GM18870 (cell line): ENCODE measurements around the gene PPIB.

Experiments
- ATAC-seq: cut with Tn5 transposase; IDR thresholded peaks from one replicate; pipeline ENCODE4 v1.9.1; 2021; ENCODE audit warnings: moderate library complexity; ENCODE audit not compliant: unreplicated experiment

PPIB gene

DNA sequence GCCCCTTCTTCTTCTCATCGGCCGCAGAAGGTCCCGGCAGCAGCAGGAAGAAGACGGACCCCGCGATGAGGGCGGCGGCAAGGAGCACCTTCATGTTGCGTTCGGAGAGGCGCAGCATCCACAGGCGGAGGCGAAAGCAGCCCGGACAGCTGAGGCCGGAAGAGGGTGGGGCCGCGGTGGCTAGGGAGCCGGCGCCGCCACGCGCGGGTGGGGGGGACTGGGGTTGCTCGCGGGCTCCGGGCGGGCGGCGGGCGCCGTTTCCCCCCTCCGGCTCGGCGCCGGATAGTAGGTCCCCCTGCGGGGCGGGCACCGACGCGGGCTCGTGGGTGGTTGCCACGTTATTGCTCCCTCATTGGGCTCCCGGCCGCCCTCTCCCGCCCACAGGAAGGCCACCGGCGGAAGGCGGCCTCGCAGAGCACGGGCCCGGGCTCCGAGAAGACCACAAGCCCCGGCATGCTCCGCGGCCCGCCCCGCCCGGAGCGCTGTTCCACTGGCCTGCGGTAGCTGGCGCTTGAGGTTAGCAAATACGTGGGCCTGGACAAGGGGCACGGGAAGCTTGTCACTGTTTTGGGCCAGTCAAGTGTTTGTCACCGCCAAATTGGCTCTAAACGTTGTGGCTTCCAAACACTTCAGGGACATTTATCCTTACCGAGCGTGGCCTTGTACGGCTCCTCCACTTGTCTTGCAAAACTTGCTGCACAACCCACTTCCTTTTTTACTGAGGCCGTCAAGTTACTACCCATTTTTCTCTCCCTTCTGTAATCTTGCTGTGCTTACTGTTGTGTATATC is at the start of gene PPIB:
Gene PPIB, minus strand, starts transcription at position 154 of the 790 bp plus-strand sequence. Its CDS starts 36 bp downstream, at position 118.
- peak; percentile 73 for ATAC-seq

DNA sequence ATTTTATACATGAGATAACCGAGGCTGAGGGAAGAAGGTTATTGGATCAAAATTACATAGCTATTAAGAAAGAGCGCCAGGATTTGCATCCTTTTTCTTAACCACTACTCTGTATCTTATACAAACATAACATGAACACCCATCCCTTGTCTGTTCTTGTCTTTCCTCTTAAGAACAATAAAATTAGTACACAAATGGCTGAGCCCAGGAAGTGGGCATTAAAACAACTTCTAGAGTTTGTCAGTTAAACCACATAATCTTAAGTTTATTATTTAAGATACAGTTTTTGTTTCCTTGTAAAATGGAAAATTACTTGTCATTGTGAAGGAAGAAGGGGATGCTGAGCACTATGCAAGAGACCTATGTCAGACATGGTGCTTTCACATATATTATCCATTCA is 48.9 kb upstream of the PPIB start:
- no peak for ATAC-seq

DNA sequence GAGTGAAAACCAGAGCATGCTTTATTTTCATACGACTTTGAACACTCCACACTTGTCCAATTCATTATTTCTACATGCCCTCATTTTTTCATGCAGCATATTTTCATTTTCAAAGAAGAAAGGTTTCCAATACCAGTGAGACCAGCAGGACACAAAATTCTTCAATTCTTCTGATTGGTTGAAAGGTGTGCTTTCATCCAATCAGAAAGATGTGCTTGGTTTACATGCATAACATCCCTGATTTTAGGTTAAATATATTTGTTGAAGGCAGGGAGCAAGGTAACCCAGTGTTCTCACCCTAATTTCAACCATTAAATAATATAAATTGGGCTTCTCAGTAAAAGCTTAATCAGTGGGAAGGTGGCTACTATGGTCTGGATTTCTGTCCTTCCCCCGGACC is 47.5 kb upstream of the PPIB start:
- ATAC-seq = no peak

DNA sequence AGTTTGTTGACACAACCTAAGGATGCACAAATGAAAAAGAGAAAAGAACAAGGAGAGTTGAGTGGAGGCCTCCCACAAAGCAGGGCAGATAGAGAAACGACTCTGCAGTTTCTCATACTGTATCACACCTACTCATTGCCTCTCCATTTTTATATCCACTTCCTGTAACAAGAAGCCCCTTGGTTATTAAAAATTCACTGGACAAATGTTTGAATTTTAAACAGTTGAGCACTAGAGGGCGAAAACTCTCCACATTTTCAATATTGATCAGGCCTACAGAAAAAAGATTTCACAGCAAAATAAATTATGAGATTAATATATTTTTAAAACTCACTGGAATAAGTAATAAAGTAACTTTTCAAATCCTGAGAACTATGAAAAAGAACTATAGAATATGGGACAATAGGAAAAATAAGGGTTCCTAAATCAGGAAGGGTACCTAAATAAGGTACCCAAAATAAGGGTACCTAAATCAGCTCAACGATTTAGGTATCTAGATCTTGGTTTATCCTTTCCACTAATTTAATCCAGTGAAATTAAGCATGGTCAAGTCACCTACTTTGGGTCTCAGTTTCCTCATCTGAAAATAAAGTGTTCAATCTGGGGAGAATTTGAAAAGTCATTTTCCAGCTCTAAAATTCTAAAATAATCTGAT is 47.0 kb upstream of the PPIB start:
- ATAC-seq = no peak

DNA sequence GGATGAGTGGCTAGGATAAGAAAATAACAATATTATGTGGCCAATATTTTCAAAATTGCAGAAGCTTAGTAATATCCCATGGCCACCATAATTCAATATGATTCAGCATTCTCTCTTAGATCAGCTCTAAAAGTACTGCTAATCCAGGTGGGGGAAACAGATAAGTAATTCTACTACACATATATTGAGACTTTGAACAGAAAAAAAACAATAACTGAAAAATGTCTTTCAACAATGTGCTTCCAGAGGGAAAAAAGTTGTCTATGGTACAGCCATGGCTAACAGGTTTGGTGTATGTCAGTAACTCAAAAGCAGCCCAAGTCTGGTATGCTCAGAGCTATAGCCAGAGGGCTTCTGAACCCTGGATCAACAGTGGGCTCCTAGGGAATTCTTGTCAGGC is 42.4 kb upstream of the PPIB start:
- no peak for ATAC-seq

DNA sequence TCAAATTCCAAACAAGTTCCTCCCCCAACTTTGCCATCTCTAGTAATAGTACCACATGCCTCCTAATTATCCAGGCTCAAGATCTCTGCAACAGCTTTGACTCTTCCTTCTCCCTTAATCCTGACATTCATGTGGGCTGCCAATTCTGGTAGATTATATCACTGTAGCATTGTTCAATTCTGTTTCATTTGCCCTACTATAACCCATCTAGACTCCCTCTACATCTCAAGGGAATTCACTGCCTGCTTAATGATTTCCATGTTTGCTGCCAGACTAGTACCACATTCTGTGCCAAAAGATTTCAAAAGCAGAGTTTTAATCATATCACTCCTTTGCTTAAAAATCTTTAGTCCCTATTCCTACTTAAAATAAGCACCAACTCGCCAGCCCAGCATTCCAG is 34.6 kb upstream of the PPIB start:
- no peak for ATAC-seq

DNA sequence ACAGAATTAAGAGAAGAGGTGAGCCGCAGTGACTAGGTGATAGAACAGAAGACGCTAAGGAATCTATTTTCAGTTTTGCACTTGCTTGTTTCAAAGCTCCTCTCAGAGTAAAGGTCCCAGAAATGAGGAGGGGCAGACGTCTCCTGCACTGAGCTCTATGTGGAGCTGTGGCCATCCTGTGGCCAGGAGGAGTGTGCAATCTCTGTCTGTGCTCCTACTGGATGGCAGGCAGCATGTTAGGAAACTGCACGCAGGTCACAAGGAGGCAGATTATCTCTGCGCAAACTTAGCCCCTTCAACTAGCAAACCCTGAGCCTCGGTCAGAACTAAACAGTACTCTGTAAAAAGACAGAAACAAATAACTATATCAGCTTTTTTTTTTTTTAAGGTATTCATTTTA is 31.1 kb upstream of the PPIB start:
- ATAC-seq = no peak

DNA sequence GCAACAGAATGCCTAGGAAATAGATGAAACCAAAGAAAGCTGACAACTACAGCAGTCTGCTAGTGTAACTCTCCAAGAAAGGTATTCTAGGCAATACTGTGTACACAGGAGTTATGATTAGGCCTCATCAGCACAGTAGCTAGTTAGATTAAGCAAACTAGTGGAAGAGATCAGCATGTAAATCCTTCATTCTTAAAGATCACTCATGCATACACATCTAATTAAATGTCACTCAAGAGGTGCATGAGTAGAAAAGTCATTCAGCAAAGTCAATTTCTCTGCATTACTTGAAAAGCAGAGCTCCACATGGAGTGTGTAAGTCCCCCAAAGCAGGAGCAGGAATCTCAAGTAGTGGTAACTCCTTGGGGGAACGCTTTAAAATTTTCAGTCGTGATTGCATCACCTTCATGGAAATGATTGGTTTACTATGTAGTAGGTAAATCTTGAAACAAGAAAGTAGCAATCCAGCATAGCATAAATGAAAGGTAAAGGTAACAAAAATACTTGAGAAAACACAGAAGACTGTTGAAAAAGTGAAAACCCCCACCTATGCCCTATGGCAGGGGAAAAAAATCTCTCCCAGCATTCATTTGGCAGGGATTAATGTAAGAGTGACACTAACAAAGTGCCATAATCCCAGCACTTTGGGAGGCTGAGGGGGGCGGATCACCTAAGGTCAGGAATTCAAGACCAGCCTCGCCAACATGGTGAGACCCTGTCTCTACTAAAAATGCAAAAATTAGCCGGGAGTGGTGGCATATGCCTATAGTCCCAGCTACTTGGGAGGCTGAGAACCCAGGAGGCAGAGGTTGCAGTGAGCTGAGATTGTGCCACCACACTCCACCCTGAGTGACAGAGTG is 29.4 kb upstream of the PPIB start:
- ATAC-seq = no peak

DNA sequence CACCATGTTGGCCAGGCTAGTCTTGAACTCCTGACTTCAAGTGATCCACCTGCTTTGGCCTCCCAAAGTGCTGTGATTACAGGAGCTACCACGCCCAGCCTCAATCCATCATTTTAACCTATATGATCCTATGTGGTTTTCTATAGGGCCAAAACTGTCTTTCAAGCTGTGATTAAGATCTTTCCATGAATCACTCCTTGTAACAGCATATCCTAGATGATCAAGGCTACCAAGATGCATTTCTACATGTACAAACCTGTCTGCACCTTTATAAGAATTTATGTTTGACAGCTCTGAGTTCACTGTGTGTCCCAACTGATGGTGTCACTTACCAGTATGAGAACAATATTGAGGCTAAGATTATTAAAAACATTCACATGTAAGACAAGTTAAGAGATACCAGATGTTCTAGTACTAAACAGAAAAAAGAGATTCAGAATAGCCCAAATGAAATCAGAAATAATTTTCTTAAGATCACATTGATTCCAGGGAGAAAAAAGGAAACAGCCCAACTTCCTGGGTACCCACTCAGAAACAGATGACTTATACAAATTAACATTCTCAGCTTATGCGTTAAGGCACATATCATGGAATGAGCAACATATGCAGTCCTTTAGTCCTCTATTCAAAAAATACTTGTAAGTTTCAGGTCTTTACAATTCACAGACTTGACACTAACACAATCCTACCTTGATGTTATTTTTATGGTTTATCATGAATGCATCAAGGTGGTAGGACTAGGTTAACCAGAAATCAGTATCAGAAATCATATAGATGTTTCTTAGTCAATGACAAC is 24.8 kb upstream of the PPIB start:
- ATAC-seq = no peak

DNA sequence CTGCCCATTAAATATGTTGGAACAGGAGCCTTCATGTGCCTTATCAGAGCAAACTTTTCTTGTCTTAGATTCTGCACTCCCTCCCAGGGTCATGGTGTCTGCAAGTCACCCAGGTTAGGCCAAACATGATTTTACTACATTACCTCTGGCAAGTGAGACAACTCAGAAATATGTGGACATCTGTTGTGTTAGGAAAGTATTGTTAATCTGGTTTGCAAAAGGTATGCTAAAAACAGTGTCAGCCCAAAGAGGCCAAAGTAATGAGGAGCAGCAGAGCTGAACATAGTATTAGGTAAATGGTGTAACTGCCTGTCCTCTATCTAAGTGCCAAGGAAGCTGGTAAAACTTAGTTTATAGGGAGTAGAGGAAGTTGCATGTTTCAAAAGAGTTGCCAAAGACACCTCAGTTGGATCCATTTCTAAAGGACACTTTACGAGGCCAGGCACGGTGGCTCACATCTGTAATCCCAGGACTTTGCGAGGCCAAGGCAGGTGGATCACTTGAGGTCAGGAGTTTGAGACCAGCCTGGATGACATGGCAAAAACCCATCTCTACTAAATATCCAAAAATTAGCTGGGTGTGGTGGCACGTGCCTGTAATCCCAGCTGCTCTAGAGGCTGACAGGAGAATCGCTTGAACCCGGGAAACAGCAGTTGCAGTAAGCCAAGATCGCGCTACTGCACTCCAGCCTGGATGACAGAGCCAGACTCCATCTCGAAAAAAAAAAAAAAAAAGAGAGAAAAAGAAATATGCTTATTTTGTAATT is 22.5 kb upstream of the PPIB start:
- no peak for ATAC-seq

DNA sequence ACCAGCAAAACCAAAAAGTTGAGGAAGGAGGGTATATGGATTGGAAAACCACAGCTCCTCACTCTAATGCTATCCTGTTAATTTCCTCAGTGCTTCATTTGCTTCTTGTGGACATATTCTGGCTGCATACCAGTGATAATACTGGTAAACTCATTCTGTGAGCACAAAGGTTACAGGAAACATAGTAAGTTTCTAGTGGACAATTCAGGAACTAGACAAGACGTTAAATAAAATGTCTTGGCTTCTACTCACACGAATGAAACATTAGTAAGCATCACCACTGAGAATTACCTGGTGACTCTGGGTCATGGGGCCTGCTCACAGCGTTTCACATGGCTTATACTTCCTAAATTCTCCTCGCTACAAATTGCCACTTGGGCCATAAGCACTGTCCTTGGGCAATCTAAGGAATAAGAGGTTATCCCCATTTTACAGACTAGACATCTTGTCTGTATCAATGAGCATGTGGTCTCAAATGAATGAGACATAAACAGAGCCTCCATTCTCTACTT is 20.1 kb upstream of the PPIB start:
- no peak for ATAC-seq

DNA sequence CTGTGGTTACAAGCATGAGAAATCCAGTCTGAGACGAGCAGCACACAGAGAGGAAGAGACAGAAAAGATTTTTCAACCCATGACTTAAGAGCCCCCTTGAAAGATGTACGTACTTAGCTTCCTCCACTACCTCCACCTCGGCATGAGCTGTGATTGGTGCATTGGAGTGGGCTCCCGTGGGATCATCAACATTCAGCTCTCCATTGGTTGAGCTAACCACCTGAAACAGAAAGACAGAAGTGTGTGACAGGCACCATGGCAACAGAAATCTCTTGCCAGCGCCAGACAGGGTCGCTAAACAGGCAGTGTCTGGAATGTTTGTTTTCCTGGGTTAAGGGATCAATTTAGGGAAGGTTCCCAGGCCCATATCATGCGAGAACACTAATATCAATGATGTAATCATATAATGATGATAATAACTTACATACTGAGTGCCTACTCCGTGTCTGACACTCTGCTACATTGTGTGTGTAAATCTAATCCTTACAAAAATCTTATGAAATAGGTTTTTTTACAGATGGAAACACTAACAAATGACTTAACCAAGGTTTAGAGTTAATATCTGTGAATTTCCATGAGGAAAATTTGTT is 17.5 kb upstream of the PPIB start:
- ATAC-seq = no peak

DNA sequence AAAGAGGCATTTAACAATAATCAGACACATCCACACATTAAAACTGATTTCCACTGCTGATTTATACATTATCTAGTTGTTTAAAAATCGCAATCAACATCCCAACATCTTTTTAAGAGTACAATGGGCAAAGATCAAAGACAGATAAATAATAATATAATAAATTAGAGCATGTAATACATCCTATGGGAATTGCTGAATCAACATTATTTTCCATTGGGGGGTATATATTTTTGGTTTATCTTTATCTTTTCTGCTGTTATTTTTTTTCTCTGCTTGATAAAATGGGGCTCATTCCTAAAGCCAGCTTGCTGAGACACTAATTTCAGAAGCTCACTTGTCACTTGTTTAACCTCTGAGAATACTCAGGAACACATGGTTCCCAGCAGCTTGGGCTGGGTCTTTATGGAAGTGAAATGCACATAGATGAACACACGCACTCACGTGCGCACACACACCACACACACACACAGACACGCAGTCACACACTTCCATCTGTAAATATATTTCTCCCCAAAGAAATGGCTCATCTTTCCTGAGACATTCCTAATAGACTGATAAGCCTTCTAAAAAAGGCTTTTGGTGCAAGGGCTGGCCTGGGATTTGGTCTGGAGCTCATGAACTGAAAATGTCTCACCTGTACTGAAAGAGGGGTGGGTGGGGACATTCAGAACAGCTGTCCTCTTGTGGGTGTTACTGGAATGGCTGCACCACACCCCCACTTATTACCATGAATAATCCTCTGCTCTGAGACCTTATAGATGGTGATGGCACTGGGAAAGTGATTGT is 3.5 kb upstream of the PPIB start:
- no peak for ATAC-seq

DNA sequence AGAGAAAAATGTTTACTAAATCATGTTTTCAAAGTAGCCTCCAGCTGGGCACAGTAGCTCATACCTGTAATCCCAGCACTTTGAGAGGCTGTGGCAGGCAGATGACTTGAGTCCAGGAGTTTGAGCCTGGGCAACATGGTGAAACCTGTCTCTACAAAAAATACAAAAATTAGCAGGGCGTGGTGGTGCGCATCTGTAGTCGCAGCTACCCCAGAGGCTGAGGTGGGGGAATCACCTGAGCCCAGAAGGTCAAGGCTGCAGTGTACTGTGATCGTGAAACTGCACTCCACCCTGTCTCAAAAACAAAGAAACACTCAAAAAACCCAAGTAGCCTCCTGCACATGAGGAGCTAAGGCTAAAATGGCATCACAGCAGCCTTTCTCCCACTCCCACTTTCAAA is 1.6 kb upstream of the PPIB start:
- ATAC-seq = no peak

DNA sequence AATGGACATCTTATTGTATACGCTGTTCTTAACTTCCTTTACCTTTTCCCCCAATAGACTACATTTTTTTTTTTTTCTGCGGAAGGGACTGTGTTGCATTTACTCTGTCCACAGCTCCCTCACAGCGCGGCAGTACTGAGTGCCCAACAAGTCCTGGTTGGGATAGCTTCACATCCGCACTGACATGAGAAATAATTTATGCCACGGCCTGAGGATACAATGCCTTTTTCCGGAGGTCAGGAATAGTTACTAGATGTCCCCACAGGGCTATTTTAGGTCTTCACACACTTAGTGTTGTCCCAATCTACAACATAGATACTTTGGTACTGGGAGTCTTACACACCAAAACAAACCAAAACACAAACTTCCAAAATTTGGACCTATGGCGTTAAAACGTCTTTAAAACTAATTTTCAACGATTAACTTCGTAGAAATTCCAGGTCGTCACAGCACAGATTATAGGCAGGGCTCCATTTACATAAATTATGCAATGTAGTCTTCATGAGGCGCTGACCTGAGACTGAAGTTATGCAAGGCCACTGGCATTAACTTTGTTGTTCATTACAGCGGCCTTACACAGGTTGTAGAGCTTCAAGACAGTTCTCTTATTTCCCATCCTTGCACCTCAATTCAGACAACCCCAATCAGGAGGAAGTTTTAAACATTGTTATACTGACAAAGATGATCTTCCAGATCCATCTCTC is 989 bp upstream of the PPIB start:
- peak; percentile 12 for ATAC-seq

DNA sequence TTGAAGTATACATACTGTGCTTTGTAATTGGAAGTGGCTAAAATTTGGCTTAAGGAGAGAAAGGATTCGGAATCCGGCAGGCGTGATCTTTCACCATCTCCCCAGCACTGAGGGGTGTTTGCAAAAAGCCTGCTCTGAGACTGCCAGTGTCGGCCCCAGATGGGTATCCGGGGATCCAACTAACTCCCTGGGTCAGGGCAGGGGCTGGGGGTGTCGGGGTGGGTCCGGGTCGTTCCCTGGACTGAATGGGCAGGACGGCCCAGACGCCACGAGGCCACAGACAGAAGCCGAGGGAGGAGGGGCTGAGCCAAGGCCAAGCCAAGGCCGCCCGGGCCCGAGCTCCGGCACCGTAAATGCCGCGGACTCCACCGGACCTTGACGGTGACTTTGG is 349 bp downstream of the PPIB start:
- peak; percentile 5 for ATAC-seq

DNA sequence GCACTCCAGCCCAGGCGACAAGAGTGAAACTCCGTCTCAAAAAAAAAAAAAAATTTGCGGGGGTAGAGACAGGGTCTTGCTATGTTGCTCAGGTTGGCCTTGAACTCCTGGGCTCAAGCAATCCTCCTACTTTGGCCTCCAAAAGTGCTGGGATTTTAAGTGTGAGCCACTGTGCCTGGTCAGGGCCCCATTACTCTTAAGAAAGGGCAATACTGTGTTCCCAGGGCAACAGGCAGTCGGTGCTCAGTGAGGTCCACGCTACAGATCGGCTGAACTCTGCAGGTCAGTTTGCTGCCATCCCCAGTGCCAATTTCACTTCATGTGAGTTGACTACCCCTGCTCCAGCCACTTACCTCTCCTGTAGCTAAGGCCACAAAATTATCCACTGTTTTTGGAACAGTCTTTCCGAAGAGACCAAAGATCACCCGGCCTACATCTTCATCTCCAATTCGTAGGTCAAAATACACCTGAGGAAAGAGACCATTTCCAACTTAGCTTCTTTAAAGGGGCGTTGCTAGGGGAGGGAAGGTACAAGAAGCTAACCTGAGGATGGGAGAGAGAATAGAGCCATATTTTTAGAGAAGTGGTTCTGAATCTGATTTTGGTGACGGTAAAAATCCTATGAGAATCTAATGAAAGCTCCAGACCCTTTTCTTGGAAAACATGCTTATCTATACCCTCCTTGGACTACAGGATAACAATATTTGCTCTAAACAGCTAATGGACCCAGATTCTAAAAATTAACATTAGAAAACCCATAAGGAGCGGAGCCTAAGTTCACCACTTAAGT is 939 bp downstream of the PPIB start:
- ATAC-seq = no peak
